HG02885 (cell line): Measurements from ENCODE around the gene DCAF11.

Source experiments
- ATAC-seq: cut with Tn5 transposase; IDR thresholded peaks from one replicate; pipeline ENCODE4 v1.9.1; 2021; ENCODE audit warnings: mild to moderate bottlenecking; ENCODE audit not compliant: unreplicated experiment, poor library complexity

Gene DCAF11

GRCh38 chr14:24114532-24115421, at the start of gene DCAF11, which contains the start of gene NRL:
Gene DCAF11, plus strand, starts transcription at chr14:24114777. Its CDS starts 818 bp downstream, at chr14:24115595.
Gene NRL, minus strand, starts transcription at chr14:24114949. Its CDS starts 32,101 bp downstream, at chr14:24082848.
- peak; percentile 86 for ATAC-seq

DNA sequence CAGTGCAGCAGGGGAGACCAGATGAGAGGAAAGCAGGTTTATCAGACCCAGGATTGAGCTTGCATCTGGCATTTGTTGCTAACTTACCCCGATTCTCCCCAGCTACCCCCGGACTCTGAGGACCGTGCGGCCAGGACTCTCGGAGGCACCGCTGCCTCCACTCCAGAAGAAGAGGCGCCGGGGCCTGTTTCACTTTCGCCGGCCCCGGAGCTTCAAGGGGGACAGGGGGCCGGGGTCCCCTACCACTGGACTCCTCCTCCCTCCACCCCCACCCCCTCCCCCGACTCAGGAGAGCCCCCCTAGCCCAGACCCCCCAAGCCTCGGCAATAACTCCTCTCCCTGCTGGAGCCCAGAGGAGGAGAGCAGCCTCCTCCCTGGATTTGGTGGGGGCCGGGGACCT, 49.7 kb upstream of the DCAF11 start:
- ATAC-seq = no peak

- no peak for ATAC-seq
Observed at GRCh38 chr14:24065408-24065807, 49.2 kb upstream of the DCAF11 start.

DNA sequence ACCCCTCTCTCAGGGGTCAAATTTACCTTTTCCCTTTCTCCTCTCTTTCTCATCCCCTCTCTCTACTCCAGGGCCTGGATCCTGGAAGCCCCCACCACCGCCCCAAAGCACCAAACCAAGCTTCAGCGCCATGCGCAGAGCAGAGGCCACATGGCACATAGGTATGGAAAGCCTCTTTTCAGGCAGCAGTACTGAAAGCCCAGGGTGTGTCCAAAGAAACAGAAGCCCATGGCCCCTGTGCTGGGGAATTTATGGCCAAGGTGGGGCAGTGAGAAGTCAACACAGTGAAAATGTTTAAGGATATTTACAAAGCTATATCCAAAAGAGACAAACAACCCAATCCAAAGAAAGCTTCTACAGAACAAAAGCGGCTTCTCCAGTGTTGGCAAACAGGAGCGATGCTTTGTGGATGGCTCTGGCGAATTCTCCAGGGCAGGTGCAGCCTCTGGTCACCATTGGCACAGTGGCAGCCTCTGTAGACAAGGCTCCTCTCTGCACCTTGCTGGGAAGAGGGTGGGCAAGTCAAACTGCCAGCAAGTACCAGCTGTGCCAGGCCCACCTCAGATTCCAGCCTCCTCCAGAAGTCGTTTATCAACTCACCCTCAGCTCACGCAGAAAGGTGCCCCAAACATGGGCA, 48.0 kb upstream of the DCAF11 start:
- ATAC-seq = no peak

- ATAC-seq = no peak
Observed at GRCh38 chr14:24067133-24068082, 47.2 kb upstream of the DCAF11 start.

DNA sequence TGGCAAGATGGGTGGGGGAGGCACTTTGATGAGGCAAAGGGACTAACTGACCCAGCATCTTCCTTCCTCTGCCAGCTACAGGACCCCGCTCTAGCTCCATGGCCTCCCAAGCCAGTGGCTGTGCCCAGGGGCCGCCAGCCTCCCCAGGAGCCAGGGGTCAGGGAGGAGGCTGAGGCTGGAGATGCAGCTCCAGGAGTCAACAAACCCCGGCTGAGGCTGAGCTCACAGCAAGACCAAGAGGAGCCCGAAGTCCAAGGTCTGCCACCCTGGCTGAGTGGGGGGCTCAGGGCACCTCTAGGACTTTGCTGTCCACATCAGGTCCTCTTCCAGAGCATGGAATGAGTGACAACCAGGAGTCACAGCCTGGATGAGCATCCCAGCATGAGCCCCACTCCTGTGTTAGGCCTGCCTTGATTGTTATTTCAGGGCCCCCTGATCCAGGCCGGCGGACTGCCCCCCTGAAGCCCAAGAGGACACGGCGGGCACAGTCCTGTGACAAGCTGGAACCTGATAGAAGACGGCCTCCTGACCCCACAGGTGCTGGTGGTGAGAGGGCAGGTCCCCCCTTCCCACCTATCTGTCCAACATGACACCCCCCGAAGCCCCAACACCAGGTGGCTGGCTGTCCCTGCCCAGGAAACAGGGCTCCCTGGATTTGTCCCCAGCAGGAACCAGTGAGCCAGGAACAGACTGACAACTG, 45.7 kb upstream of the DCAF11 start:
- ATAC-seq = no peak

DNA sequence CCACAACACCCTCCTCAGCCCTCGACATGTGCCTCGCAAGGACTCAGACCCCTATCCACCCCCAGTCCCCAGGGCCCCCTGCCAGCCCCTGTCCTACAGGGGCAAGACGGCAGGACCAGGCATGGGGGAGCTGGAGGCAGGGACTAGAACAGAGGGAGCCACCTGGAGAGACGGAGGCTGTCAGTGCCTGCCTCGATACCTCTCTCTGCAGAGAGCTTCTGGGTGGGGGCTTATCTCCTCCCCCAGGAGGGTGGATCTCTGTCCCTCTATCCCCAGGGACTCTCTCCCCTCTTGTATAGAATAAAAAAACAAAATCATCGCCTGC, 45.2 kb upstream of the DCAF11 start:
- no peak for ATAC-seq

DNA sequence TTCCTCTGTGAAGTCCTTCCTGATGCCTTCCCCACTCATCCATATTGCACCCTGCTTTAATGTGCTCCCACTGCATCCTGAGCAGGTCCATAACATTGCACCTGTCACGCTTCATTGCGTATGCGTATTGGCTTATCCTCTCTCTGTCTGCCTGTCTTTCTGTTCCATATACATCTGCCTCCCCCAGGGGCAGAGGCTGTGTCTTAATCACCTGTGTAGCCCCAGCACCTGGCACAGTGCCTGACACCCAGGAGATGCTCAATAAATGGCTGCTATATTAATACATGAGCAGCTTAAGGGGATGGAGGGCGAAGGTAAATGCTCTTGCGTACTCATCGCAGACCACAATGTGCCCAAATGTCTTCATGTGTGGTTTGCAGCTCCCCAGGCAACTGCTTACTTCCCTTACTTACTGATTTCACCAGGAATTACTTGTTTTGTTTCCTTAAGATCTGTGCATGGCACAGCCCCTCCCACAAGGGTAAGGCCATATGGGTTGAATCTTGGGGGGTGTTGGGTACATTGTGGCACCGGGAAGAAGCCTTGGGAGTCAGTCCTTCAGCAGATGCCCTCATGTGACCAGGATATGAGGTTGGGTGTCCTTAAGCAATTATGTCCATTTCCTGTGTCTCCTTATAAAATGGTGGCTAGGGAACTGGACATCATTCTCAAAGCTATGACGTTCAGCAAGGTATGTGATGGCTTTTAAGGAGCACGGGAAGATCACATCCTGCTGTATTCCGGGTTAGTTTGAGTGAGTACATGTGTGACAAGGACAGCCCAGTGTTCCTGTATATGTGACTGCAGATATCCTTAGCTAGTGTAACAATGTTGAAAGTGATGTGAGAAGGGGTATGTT, 44.1 kb upstream of the DCAF11 start:
- ATAC-seq = no peak

DNA sequence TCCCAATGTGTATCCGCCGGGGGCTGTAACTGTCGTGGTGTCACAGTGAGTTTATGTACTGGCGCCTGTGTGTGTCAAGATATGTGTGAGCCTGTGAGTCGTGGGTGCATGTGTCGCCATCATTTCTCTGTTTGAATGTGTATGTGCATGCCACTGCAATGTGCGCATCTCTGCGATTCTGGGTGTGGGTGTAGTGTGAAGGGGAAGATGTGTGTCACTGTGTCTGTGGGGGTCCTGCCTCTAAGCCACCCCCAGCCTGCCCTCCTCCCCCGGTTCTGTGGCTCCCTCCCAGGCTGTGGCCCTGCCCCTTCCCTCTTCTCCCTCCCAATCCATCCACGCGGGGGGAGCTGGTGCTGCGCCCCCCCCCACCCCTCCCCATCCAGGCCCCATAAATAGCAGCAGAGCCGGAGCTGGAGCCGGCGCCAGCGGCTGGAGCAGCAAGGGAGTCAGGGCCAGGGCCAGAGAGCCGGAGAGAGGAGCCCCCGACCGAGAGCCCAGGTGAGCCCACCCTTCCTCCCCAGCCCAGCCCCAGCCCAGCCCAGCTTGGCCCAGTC, 43.4 kb upstream of the DCAF11 start, which contains the start of gene CPNE6:
Gene CPNE6, plus strand, starts transcription at position 419 of the 554 bp plus-strand sequence. CDS start 1,375 bp downstream, outside the sequence.
- no peak for ATAC-seq

GRCh38 chr14:24071836-24072430, 42.6 kb upstream of the DCAF11 start:
- ATAC-seq = no peak

DNA sequence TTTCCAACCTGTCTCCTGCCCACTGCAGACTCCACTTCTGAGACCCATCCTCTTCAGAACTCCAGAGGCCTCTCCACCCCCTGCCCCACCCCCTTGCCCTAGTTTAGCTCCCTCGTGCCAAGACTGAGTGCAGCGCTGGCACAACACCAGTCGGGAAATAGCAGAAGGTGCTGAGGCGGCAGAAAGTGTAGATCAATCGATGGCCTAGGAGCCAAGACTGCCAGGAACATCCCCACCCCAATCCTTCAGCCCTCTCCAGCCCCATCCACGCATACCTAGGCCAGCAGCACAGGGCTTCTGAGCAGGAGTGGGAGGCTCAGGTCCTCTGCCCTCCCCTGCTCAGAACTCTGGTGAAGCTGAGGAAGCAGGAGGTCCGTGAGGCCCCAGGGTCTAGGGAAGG, 42.1 kb upstream of the DCAF11 start:
- no peak for ATAC-seq

DNA sequence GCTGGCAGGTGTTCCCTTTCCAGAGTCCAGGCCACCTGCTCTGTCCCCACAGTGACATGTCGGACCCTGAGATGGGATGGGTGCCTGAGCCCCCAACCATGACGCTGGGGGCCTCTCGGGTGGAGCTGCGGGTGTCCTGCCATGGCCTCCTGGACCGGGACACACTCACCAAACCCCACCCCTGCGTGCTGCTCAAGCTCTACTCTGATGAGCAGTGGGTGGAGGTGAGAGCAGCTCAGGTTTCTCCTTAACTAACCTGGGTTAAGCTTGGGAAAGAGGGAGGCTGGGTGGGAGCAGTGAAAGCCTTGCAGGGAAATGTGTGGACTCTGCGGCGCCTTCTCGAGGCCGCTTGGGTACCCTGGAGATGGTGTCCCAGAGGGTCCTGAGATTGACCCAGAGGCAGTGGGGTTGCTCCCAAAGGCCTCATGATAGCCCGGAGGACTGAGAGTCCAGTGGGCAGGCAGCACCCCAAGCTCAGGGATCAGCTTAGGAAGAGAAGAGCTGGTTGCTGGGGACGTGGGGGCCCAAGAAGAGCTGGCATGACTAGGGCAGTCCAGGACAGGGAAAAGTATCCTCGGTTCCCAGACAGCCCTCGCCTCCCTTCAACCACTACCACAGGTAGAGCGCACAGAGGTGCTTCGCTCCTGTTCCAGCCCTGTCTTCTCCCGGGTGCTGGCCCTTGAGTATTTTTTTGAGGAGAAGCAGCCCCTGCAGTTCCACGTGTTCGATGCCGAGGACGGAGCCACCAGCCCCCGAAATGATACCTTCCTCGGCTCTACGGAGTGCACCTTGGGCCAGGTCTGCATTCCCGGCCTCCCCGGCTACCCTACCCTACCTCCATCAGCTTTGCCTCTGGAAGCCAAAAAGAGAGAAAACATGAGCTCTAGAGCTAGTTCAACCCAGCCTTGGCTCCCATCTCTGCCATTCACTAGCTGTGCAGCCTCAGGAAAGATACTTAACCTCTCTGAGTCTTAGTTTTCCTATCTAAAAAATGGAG, 41.4 kb upstream of the DCAF11 start:
- ATAC-seq = no peak

DNA sequence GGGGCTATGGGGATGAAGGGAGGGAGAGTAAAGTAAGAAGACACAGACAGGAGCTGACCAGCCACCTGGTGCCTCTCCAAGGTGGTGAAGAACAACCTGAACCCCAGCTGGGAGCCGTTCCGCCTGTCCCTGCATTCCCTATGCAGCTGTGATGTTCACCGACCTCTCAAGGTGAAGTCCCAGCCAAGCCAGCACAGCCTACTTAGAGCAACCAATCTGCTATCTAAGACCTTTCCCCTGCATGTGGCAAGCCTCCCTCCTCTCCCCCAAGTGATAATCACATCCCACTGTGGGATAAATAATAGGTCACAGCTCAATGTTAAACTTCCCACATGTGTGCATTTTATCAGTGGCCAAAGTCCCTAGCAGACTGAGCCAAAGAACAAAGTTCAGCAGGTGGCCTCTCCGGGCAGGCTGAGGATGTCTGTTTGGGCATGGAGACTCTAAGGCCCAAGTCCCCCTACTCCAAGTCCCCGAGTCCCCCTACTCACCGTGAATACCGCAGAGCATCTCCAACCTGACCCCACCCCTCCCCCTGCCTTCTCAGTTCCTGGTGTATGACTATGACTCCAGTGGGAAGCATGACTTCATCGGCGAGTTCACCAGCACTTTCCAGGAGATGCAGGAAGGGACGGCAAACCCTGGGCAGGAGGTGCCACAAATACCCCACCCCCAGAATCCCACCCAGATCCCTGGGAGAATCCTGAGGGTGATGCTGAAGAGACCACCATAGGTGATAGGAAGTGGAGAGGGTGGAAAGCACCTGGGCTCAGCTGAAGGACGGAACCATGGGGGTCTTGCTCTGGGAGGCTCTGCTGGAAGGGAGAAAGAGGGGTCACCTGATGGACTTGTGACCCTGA, 39.7 kb upstream of the DCAF11 start:
- no peak for ATAC-seq

DNA sequence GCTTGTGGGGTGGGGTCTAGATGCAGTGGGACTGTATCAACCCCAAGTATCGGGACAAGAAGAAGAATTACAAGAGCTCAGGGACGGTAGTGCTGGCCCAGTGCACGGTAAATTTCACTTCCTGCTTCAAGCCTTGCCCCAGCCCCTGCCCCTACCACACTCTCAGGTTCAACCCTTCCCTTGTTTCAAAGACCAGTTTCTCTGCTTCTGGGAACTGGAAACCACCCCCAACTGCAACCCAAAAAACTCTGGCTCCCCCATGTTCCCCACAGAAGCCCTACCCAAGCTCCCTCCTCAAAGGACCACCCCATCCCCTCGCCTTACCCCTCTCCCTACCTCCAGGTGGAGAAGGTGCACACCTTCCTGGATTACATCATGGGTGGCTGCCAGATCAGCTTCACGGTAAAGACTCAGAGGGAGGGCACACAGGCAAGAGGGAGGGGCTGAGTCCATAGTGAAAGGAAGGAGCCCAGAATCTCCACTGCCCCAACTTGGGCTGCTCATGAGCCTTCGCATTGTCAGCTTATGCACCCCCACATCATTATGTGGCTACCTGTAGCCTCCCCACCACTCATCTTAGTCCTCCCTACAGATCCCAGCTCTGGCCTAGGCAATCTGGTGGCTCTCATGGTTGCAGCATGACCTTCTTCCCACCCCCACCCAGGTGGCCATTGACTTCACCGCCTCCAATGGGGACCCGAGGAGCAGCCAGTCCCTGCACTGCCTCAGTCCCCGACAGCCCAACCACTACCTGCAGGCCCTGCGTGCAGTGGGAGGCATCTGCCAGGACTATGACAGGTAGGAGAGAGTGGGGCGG, 38.9 kb upstream of the DCAF11 start:
- ATAC-seq = no peak

DNA sequence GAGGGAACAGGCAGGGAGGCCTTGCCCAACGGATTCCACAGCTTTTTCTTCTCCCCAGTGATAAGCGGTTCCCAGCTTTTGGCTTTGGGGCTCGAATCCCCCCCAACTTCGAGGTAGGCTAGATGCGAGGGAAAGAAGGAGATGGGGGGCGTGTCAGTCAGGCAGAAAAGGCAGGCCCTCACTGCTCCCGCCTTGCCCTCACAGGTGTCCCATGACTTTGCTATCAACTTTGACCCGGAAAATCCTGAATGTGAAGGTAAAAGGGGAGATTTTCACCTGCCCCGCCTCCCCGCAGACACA, 38.3 kb upstream of the DCAF11 start:
- ATAC-seq = no peak

- no peak for ATAC-seq
Observed at GRCh38 chr14:24077086-24077485, 37.5 kb upstream of the DCAF11 start.
